Thyroid gland (tissue), 4 donors: ENCODE results near the gene ARHGEF11.

Source experiments
- POLR2A ChIP-seq, 2 donors: fragments of 450-650 bp; IDR thresholded peaks; one replicate each; pipeline ENCODE4 v1.6.1; 2017; ENCODE audit warnings: antibody characterized with exemption in 2 of 2, mild to moderate bottlenecking in 2 of 2, moderate library complexity in 1 of 2
- TF ChIP-seq, protein P1 (sequence below), 6 experiments: fragments of 200-600 bp in 3 of 6; fragments of 450-650 bp in 3 of 6; sonication (generic) in 3 of 6; IDR thresholded peaks; one replicate each; pipeline ENCODE4 v1.5.1; 2016 to 2019; ENCODE audit warnings: antibody characterized with exemption in 6 of 6, mild to moderate bottlenecking in 2 of 6, inconsistent platforms in 1 of 6, moderate library complexity in 1 of 6

DNA sequence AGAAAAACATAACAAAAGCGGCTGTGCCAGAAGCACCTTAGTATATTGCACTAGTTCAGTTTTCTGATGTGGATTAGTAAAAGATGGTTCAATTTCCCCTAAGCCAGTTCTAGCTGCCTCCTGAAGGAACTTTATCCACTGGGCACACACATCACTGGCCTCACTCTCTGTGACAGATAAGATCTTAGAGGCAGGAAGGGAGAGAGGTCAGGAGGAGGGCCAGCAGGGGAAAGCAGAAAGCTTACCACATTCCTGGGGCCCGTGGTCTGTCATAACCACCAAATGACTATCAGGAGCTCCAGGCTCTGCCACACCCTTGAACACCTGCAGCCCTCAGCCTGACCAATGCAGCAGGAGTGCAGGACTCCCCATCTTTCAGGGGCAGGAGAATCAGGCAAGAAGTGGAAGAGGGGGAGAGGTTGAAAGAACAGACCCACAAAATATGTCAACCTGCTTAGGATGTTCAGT lies 87.3 kb downstream of the ARHGEF11 start:
- TF ChIP-seq, protein P1, sequence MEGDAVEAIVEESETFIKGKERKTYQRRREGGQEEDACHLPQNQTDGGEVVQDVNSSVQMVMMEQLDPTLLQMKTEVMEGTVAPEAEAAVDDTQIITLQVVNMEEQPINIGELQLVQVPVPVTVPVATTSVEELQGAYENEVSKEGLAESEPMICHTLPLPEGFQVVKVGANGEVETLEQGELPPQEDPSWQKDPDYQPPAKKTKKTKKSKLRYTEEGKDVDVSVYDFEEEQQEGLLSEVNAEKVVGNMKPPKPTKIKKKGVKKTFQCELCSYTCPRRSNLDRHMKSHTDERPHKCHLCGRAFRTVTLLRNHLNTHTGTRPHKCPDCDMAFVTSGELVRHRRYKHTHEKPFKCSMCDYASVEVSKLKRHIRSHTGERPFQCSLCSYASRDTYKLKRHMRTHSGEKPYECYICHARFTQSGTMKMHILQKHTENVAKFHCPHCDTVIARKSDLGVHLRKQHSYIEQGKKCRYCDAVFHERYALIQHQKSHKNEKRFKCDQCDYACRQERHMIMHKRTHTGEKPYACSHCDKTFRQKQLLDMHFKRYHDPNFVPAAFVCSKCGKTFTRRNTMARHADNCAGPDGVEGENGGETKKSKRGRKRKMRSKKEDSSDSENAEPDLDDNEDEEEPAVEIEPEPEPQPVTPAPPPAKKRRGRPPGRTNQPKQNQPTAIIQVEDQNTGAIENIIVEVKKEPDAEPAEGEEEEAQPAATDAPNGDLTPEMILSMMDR (IDR thresholded peaks at IDR 0.05), result no peak
- no peak for TF ChIP-seq POLR2A (IDR thresholded peaks at IDR 0.05)
